ENCODE results near the gene GART.

GRCh38 chr21:33470701-33471100 lies 71.2 kb downstream of the GART start:
- TF ChIP-seq POLR2AphosphoS5 (IDR thresholded peaks at IDR 0.05; ENCODE audit: borderline replicate concordance, low read depth, low read length) (no peak), EZH2 (IDR thresholded peaks at IDR 0.05) (no peak)
